GM12801 (cell line): ENCODE data around the gene RAD9A.

ENCODE experiments used
- TF ChIP-seq, protein P1 (sequence below): IDR thresholded peaks from one replicate; pipeline ENCODE4 v1.5.1; 2011; ENCODE audit warnings: control low read depth; ENCODE audit not compliant: insufficient read length; ENCODE audit errors: extremely low read depth

Gene RAD9A

DNA sequence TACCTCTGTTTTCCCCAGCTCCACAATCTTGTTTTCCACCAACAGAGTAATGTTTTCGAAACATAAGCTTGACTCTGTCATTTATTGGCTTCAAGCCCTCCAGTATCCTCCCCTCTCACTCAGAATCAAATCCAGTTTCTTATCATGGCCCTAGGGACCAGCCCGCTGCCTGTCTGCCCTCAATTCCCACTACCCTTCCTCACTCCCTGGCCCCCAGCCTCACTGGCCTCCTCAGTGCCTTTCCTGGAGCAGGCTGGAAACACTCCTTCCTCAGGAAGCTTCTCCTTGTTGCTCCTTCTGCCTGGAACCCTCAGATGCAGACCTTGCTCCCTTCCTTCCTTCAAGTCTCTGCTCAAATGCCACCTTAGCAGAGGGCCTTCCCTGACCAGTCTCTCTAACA, 42.3 kb upstream of the RAD9A start:
- TF ChIP-seq, protein P1, sequence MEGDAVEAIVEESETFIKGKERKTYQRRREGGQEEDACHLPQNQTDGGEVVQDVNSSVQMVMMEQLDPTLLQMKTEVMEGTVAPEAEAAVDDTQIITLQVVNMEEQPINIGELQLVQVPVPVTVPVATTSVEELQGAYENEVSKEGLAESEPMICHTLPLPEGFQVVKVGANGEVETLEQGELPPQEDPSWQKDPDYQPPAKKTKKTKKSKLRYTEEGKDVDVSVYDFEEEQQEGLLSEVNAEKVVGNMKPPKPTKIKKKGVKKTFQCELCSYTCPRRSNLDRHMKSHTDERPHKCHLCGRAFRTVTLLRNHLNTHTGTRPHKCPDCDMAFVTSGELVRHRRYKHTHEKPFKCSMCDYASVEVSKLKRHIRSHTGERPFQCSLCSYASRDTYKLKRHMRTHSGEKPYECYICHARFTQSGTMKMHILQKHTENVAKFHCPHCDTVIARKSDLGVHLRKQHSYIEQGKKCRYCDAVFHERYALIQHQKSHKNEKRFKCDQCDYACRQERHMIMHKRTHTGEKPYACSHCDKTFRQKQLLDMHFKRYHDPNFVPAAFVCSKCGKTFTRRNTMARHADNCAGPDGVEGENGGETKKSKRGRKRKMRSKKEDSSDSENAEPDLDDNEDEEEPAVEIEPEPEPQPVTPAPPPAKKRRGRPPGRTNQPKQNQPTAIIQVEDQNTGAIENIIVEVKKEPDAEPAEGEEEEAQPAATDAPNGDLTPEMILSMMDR: no peak

DNA sequence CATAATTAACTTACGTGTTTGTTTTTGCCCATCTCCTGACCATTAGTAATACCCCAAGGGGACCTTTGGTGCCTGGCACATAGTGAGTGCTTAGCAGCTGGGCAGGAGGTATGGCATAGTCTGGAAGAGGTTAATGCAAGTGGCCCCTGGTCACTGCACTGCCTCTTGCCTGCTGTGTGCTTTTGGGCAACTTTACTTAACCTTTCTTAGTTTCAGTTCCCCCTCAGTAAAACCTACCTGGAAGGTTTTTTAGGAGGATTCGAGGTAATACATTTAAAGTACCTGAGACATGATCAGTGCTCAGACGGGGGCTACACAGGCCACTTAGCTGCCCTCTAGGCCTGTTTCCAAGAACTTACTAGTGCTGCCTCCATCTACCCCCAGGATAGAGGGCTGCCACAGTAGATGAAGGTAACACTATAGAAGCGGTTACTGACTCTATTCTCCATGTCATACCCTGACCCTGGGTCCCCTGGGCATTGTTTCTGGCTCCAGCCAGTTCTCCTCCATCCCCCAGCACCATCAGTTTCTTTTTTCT, 41.8 kb upstream of the RAD9A start:
- TF ChIP-seq, protein P1: no peak

DNA sequence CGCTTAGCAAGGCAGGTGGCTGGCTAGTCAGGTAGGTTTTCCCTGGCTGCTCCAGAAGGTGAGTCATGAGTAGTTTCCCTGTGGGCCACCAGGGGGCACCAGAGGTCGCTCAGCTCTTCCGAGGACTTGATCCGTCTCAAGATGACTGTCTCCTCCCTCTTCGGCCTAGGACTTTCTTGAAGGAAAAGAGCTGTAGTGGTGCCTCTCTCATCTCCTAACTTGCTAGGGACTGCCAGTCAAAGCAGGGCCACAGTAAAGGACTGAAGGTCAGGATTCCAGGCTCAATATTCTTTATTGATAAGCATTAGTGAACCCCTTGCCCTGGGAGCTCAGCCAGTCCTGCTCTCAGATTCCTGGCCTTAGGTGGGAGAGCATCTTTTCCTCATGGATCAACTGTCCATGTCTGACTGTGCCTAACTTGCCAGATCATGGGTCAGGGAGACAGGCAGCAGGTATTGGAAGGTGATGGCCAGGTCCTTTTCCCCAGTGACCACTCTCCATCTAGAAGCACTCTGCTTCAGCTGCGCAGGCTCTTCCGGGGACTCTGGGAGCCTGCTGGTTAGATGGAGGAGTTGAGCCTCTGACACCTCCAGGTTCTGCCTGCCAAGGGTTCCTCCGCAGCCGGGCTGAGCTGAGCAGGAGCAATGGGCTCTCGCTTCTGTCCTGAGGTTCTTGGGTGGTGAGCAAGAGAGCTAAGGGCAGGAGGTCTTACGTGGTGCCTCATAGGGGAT, 40.3 kb upstream of the RAD9A start:
- TF ChIP-seq, protein P1: peak; percentile 2

DNA sequence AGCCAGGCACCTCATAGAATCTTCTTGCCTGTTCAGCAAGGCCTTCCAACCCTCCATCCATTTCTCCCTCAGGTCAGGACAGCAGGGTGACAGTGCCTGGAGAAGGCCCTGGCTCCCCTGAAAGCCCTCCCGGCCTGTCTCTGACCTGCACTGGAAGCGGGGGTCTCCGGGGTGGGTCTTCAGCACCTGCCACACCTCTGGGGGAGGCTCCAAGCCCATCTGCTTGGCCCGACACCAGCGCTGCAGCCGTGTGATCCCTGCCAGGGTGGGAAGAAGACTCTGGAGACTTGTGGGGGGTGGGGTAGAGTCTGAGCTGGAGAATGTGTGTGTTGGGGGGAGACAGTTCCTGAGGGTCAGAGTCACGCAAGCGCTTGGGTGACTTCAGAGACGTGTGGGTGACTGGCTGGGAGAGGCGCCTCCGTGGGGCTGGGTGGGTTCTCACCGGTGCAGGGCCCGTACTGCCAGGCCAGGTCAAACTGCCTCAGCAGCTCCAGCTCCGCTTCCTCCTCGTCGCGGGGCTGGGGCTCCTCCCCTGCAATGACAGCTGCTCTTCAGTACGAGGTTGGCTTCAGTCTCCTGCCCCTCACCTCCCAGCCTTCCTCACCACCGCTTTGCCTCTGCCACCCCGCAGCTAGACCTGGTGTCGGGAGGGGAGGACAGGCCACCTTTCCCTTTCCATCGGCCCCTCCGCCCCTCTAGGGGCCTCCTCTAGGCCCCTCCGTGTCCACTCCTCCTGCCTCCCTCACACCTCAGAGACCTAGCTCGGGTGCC, 39.1 kb upstream of the RAD9A start:
- TF ChIP-seq, protein P1: no peak

DNA sequence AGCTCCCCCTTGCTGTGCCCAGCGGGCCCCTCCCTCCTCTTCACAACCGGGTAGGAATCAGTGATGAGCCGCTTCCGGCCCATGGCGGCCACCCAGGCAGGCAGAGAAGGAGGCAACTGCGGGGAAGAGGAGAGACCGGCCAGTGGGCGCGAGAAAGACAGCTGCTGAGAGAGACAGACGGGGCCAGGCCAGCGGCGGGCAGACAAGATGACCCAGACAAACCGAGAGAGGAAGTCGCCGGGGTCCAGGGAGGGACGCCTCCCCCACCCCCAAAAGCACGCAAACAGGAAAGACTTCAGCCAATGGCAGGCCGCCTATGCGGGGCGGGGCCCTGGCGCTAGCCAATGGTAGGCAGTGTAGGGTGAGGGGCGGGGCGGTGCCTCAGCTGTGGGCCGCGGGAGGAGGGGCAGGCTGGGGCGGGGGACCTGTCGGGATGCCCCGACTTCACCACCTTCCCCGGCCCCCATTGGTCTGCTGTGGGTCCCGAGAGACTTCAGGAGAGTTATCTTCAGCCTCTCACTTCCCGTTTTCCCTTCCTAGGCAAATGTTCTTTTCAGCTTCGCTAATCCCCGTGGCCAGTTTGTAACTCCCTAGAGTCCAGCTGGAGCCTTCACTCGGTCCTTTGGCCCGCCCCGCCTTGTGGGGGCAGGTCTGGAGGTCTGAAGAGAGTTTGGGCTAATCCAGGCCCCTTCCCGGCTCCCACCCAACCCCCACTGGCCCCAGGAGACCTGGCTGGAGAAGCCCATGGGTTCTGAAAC, 38.3 kb upstream of the RAD9A start, which contains the start of gene POLD4:
Gene POLD4, minus strand, starts transcription at position 230 of the 758 bp plus-strand sequence. Its CDS starts 147 bp downstream, at position 83.
- TF ChIP-seq, protein P1: no peak

DNA sequence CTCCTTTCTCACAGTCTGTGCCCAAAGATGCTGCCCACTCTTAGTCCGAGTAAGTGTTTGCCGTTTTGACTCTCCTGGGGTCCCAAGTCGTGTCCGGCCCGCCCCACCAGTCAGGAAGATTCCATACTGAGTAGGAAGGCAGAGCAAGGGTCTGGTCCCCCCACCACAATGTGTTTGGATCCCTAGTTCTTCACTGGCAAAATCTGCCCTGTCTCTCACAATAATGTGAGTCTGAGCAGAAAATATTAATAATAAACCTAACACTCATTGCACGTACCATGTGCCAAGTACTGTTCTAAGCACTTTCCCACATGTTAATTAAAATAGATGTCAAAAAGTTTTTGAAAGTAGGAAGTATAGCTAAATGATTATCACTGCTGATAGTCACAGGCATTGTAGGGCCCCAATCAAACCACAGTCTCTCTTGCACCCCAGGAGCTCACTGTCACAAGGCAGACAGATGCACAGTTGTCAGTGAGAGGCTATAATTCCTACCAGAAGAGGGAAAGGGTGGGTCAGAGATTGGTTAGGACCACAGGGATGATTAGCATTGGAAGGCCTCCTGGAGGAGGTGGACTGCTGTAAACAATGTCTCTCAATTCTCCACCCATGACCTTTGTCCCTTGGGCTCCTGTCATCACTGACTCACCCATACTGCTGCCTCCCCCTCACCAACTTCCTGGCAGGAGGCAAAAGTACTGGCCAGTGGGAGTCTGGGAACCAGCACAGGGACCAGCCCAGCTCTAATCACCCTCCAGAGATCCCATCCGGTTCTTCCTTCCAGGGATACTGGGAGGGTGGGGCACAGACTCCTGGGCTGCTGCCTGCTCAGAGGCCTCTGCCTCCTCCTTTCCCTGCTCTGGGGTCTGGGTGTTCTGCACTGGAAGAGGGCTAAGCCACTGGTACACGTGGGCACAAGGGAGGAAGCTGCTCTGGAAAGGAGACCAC, 37.4 kb upstream of the RAD9A start:
- TF ChIP-seq, protein P1: no peak
